Activated effector memory CD4-positive, alpha-beta T cell treated with Interleukin-2 at 50 U/mL for 16 hours (primary cell): ENCODE measurements around the gene SH2B2.
A peak's percentile ranks its signal among the peaks of the same experiment; 100 is the strongest.

Source experiments
- DNase-seq: peaks from one replicate; pipeline ENCODE4 v3.0.0-alpha.2; 2020

SH2B2 gene

DNA sequence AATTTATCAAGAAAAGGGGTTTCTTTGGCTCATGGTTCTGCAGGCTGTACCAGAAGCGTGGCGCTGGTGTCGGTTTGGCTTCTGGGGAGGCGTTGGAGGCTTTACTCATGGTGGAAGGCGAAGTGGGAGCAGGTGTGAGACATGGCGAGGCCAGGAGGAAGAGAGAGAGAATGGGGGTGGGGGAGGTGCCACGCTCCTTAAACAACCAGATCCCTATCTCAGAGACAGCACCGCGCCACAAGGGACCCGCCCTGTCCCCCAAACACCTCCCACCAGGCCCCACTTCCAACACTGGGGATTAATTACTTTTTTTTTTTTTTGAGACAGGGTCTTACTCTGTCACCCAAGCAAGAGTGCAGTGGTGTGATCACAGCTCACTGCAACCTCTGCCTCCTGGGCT, 18.0 kb upstream of the SH2B2 start:
- no peak for DNase-seq

DNA sequence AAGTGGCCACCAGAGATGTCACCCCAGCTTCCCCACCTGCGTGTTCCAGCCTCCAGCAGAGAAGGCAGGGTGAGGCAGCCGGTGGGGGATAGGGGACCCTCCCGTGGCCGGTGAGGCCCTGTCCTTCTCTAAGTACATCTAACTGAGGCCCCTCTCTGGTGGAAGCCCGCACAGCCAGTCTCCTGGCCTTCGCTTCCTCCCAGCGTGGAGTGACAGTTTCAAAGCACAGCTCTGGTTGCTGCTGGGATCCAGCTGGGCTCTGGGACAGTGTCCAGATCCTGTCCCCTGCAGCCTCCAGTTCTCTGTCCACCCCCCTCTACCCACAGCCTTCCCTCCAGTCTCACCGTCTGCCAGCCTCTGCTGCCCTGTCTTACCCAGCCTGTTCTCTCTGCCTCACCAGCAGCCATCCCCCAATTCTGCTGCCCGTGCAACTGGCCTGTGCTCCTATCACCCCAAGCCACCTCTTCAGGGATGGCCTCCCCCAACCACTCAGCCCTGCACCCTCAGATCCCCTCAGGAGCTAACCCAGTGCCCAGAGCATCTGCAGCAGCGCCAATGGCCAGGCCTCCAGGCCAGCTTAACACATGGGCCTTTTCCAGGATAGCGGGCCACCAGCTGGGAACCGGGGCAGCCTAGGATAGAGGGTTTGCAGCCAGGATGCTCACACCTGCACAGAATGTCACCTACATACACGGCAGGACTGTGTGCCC, 16.3 kb upstream of the SH2B2 start:
- DNase-seq: no peak

DNA sequence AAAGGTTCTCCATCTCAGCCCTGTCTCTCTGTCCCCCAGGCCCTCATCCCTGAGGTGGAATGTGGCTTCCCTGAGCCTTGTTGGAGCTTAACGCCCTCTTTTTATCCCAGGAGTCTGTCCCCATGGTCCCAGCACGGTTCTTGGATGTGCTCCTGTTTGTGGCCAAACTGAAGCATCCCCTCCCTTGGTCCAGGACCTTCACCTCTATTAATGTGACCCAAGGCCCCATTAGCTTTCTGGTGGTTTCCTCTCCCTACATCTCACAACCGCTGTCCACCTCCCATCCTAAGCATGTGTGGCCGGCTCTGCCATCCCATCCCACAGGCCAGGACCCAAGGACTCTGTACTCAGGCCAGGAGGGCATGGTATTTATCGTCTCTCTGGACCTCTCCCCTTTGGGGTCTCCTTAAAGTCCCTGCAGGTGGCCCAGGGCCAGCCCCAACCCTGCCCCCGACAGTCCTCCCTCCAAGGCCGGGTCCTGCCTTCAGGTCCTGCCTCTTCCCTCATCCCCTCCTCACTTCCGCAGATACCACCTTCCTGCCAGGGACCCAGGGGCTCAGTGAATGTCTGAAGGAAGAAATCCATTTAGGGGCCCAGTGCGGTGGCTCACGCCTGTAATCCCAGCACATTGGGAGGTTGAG, 15.4 kb upstream of the SH2B2 start:
- DNase-seq: no peak

DNA sequence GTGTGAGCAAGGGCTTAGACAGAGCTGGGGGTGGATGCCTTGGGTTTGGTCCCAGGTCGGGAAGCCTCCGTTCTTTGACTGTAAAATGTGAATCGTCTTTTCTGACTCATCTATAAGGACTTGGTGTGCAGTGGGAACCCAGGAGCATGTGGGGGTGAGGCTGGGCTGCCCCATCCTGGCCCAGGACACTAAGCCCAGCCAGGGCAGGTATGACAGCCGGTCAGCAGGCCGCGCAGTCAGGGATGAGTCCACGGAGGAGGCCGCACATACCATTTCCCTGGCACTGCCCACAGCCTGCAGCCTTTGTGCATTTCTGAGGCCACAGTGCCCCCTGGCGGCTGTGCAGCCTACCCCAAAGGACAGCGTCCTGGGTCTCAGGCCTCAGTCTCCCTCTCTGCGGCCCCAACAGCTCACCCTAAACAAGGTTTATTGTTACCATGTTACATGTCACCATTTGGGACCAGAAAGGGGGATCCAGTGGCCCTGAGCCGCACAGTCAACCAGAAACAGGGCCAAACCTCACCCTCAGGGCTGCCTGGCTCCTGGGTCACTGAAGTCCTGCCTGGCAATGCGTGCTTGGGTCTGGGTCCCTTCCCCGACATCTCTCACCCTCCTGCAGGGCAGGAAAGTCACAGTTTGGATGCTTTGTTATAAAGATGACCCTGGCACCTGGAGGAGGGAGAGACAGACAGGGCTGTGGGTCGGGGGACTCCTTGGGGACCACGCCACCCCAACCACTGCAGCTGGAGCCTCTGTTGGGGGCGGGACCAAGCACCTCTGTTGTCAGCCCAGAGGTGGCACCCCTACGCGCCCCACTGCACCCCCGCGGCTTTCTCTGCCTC, 14.4 kb upstream of the SH2B2 start:
- DNase-seq: peak; percentile 51

DNA sequence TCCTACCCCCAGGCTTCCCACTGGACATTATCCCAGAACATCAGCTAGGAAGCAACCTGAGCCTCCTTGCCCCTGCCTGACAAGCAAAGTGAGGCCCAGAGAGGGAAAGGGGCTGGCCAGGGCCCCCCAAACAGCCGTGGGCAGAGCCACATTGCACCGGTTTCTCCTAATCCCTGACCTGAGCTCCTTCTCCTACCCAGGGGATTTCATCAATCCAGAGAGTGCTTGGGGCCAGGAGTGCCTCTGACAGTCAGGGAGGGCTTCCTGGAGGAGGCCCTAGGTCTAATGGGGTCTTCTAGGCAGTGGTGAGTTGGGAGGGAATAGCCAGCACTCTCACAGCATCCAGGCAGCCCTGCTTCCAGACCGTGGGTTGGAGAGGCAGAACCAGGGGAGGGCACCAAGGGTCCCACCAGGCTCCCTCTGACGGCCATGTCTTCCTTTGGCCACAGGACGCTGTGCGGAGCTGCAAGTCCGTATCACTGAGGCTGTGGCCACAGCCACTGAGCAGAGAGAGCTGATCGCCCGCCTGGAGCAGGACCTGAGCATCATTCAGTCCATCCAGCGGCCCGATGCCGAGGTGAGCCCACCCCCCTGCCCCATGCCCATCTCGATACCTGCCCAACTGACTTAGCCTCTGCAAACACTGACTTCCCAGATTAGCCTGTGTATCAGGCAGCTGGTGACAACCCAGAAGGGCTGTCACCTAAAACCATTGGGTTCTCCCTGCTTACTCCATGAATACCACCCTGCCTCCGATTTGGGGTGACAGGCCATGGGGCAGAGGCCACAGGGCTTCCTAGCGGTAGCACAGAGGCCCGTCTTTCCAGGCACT, 13.5 kb upstream of the SH2B2 start:
- no peak for DNase-seq

DNA sequence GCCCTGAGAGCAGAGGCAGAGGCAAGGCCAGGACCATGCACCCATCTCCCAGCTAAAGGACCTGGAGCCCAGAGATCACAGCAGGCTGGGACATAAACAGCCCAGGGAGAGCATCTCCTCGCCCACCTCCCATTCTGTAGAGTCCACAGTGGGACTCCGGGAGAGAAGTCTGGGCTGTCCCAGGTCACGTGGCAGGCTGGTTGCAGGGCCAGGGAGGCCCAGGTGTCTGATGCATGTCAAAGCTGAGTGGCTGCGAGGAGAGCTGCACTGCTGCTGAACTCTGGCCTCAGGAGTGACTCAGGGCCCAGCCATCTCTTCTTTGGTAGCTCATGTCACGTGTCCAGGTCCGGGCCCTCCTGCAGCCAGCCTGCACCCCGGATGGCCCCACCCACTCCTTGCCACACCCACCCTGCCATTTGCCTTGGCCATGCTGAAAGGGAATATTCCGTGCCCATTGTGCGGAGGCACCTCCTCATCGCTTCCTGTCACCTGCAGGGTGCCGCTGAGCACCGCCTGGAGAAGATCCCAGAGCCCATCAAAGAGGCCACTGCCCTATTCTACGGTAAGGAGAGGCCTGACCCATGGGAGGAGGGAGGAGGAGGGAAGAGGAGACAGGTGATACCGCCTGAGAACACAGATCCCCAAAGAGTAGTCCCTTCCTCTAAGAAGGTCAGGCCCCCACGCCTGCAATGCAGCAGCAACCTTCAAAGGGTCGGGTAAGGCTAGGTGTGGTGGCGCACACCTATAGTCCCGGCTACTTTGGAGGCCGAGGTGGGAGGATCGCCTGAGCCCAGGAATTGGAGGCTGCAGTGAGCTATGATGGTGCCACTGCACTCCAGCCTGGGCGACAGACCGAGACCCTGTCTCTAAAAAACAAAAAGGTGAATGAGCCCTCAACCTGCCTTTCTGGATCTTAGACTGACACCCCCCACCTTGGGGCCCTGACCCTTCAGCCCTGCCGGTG, 12.6 kb upstream of the SH2B2 start:
- no peak for DNase-seq

DNA sequence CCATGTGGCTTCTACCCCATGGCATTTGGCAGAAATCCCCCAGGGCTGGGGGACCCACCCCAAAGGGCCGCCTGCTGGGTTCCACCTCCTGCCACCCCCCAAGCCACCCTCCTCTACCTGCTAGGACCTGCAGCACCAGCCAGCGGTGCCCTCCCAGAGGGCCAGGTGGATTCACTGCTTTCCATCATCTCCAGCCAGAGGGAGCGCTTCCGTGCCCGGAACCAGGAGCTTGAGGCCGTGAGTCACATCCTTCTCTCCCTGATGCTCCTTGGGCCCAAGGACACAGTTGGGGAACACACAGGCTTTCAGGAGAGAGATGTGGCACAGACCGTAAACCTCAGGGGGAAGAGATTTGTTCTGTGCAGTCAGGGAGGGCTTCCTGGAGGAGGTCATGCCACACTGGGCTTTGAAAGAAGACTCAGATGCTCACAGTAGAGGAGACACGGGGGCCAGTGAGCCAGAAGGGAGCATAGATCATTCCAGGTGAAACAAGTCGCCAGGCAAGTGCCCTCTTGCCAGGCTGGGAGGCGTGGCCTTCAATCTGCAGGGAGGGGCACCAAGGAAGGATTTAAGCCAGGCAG, 11.5 kb upstream of the SH2B2 start:
- DNase-seq: no peak

DNA sequence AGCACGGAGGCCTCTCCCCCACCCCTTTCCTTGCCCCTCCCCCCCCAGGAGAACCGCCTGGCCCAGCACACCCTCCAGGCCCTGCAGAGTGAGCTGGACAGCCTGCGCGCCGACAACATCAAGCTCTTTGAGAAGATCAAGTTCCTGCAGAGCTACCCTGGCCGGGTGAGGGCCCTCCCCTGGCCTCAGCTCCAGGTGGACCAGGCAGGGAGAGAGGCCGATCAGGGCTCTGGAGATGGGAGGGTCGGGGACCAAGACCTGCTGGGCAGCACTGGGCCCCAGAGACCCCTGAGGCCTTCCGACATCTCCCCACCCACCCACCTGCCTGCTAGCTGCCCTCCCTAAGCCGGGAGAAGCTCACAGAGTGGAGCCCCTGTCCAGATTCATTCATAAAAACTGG, 8.8 kb upstream of the SH2B2 start:
- DNase-seq: no peak

DNA sequence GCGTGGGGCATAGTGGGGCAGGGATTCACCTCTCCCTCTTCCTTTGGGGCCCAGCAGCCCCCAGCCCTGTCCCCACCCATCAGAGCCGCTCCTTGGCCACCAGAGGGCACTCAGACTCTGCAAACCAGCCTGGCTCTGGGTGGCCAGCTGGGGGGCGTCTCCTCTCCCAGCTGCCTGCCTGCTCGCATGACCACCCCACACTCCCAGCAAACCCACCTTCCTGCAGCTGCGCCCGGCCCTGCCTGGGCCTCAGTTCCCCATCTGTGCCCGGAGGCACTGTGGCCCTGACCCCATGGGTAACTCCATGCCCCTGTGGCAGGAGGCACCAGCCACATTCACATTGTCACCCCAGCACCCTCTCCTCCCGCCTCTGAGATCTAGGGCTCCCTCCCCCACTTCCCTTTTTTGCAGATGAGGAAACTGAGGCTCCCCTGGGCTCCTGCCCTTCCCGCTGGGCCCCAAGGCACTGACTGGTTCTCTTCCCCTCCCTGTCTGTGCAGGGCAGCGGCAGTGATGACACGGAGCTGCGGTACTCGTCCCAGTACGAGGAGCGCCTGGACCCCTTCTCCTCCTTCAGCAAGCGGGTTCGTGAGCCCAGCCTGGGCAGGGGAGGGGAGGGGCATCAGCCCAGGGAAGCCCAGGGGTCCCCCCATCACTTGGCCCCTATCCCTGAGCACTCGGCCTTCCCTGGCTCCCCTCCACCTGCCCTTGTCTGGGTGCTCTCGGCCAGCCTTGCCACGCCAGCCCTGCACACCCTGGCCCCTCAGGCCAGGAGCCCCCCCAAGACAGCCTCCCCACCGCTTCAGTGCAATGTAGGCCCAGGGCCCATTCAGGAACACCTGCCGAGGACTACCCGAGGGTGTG, 6.9 kb upstream of the SH2B2 start:
- DNase-seq: peak; percentile 27

DNA sequence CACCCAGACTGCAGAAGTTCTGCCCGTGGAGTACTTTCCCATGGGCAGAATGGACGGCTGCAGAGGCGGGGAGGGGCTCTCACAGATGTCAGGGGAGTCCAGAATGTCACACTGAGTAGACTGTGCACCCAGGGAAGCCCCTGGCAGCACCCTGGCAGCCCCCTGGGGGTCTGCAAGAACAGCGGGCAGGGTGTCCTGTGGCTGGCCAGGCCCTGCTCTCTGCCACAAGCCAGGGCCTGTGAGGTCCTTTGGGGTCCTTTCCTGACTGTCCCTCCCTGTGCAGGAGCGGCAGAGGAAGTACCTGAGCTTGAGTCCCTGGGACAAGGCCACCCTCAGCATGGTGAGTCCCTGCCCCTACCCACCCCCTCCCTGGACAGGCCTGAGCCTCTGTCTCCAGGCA, 6.1 kb upstream of the SH2B2 start:
- DNase-seq: no peak

DNA sequence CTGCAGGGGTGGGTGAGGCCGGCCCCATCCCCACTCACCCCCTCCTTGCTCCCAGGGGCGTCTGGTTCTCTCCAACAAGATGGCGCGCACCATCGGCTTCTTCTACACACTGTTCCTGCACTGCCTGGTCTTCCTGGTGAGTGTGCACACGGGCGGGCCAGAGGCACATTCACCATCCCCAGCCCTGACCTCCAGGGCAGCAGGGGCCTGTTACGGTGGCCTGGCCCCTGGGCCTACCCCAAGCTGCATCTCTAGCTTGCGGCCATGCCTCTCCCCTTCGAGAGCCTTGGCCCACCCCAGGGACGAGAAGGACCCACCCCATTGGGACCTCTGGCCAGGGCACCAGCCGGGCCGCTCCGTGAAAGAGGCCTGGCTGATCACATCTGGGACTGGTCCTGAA, 4.9 kb upstream of the SH2B2 start:
- no peak for DNase-seq

DNA sequence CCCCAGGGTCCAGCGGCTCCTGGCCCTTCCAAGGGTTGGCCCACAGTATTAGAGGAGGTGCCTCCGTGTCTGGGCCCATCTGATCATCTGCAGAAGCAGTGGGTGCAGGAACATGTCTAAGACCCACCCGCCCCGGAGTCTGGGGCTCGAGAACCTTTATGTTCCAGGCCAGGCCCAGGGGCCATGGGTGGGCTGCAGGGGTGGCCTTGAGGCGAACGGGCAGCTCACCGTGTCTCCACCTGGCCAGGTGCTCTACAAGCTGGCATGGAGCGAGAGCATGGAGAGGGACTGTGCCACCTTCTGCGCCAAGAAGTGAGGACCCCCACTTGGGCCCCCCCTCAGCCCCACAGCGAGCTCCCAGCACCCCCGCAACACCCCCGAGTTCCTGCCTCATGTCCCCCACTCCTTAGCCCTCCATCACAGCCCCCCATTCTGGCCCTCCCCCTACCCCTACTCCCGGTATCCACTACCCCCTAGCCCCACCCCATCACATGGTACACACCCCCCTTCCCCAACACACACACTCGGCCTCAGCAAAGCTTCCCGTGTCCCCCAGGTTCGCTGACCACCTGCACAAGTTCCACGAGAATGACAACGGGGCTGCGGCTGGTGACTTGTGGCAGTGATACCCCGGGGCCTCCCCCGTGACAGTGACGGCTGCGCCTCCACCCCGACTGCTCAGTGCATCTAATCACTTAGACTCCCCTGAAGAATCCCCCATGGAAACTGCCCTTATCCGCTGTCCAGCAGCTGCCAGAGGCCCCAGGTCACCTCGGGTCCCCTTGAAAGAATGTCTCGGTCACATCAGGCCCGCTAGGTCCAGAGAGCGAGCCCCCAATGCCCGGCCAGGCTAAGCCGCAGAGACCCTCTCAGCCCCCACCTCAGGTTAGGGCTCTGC, 4.0 kb upstream of the SH2B2 start:
- DNase-seq: no peak

DNA sequence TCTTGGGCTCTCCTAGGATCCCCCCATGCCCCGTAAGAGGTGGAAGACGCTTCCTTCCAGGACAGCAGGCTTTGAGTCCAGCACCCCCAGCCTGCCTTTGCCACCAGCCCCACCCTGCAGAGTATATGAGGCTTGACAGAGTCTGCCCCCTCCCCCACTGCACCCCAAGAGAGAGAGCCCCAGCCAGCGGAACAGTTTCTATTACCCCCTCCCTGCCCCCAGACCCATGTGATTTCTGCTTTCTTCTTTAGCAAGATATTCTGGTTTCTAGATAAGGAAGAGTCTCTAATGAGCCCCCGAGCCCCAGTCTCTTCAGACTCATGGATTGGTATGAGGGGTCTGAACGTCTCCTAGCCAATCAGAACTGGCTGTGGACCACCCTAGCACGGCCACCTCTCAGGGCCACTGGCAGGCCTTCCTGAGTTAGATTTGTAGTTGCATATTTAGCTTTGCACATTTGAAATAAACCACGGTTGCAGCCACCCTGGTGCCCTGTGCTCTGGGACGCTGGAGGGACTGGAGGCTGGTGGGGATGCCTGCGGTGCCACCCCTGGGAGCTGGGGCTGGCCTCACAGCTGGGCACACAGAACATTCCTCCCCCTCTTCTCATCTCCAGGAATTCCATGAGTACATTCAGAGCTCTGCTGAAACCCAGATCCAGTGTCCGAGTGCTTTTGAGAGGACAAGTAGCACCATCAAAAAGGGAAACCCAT, 3.0 kb upstream of the SH2B2 start:
- DNase-seq: no peak

DNA sequence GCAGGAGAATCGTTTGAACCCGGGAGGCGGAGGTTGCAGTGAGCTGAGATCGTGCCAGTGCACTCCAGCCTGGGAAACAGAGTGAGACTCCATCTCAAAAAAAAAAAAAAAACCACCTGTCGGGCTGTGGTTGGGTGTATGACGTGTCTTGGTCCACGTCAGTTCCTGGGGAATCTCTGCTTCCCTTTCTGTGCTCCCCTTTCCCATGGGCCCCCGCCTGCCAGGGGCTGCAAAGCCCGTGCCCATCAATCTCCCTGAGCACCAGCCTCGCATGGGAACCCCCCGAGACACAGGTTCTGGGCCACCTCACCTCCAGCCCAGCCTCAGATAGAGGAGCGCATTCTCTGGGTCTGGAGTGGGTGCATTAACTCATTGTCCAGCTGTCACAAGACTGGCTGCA, 2.3 kb upstream of the SH2B2 start:
- DNase-seq: no peak

DNA sequence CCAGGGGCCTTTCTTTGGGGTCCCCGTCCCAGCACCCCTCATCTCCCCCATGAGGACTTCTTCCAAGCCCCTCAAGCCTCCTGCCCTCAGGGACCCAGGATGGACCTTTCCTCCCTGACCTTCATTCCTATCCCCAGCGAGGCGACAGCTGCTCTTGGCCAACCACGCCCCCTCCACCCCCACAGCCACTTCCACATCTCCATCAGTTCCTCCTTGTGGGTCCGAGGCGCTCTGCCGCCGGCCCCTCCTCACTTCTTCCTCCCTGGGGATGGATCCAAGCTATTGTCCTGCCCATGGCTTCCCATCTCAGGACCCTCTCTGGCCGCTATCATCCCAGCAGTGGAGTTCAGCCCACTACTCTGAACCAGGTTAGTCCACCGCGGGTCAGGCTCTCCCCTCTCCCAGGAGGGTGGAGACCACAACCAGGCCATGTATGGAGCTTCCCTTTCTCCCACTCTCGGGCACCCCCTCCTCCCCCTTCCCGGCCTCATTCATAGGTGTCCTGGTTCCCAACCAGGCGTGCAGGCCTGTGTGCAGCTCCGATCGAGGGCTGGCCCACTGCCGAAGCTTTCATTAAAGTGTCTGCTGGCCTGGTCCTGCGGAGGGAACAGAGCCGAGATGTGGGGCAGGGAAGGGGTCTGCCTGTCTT, 1.7 kb upstream of the SH2B2 start:
- no peak for DNase-seq

DNA sequence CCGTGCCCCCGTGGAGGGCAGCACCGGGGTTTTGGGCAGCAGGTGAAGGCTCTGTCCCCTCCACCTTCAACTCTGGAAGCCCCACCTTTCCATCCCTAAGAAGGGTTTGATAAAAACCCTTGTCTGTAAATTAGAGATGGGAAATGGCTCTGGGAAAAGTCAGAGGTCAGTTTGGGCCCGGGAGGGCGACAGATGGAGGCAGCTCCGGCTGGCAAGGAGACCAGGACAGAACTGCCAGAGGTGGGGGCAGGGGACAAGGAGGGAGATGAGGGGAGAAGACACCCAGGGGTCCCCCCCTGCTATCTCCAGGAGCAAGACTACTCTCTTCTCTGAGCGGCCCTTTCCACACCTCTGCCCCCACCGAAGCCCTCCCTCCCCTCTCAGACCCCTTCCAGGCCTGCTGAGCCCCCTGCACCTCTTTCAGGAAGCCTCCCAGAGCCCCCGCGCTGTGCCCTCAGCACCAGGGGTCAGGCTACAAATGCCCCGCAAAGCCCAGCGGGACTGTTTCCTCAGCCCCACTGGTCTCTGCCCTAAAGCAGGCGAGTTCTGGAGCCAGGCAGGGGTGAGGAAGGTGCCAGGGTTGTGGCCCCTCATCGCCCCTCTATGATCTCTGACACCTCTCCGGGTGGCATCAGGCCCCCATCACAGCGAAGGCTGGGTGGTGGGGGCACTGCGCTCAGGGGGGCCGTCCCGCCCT, 980 bp upstream of the SH2B2 start:
- no peak for DNase-seq
